ENCODE results near the gene BRAF. TPM values are rescaled to one million over a fixed set of nuclear protein-coding genes. Genes with fewer than 3 reads are reported as not detected.

Gene BRAF
- total RNA-seq, 4 donors from 2014 or later: 37.1 to 56.9 (median 45.3) TPM

DNA sequence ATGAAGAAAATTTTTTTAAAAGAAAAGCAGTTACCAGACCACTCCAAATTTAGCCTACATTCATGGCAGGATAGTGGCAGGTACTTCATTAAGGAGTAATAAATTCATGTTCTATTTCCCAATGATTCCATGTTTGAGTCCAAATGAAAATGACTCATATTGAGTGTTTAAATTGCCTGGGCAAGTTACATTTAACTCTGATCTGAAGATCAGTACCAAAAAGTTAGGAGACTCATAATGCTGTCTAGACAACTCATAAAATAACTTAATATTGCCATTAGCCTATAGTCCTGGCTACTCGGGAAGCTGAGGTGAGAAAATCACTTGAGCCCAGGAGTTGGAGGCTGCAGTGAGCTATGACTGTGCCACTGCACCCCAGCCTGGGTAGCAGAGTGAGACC lies 13.0 kb downstream of the BRAF start:
- TF ChIP-seq, protein P1, sequence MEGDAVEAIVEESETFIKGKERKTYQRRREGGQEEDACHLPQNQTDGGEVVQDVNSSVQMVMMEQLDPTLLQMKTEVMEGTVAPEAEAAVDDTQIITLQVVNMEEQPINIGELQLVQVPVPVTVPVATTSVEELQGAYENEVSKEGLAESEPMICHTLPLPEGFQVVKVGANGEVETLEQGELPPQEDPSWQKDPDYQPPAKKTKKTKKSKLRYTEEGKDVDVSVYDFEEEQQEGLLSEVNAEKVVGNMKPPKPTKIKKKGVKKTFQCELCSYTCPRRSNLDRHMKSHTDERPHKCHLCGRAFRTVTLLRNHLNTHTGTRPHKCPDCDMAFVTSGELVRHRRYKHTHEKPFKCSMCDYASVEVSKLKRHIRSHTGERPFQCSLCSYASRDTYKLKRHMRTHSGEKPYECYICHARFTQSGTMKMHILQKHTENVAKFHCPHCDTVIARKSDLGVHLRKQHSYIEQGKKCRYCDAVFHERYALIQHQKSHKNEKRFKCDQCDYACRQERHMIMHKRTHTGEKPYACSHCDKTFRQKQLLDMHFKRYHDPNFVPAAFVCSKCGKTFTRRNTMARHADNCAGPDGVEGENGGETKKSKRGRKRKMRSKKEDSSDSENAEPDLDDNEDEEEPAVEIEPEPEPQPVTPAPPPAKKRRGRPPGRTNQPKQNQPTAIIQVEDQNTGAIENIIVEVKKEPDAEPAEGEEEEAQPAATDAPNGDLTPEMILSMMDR (IDR thresholded peaks at IDR 0.05; ENCODE audit: low read depth): no peak

DNA sequence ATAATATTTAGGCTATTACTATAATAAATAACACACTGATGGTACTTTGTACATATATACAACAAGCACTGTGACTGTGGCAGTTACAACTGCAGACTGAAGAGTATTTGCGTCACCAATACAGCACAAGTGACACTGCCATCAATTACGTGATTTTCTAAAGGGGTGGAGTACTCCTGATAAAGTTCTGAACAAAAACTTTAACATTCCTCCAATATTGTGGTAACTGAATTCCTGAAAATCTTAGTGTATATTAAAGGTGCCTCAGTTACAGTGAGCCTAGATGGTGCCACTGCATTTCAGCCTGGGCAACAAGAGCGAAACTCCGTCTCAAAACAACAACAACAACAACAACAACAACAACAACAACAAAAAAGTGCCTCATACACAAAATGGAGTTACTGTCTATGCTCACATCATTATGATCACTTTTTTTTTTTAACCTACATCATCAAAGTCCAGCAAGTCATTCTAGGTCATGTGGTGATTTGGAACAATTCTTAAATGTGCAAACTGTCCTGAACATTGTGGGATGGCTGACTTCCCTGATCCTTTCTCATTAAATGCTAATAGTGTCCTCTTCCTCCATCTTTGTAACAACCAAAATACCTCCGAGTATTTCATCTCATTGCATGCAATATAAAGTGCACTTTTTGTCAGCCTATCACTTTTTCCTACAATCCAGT lies 15.1 kb downstream of the BRAF start:
- TF ChIP-seq, protein P1 (IDR thresholded peaks at IDR 0.05; ENCODE audit: low read depth): no peak

DNA sequence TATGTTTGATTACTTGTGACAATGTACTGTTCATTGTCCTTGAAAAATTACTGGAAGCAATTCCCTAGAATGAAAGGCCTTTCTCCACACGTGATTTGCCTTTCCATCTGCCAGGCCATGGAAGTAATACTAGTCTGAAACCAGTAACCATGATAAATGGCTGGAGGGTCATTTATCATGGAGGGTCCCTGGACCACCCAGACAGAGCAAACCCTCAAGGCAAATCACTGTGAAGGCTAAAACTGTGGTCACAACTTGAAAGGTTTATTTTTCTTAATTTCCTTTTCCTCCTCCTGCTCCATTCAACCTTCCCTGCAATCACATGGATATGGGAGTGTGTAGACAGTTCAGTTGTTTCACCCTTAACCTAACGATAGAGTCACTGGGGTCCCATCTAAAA lies 16.4 kb downstream of the BRAF start:
- TF ChIP-seq, protein P1 (IDR thresholded peaks at IDR 0.05; ENCODE audit: low read depth): no peak

DNA sequence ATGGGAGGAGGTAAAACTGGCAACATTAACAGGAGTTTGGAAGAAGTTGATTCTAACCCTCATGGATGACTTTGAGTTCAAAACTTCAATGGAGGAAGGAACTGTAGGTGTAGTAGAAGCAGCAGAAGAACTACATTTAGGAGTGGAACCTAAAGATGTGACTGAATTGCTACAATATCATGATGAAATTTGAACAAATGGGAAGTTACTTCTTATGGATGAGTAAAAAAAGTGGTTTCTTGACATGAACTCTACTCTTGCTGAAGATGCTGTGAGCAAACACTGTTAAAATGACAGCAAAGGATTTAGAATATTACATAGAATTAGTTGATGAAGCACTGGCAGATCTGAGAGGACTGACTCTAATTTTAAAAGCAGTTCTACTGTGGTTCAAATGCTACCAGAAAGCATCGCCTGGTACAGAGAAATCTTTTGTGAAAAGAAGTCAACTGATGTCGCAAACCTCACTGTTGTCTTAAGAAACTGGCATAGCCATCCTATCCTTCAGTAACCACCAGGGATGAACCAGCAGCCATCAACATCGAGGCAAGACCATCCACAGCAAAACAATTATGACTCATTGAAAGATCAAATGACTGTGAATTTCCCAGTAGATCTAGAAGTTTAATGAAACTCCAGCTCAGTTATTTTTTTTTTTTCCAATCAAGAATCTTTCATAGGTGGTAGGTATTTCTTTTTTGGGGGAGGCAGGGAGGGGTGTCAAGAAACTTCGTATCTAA lies 20.8 kb downstream of the BRAF start:
- TF ChIP-seq, protein P1 (IDR thresholded peaks at IDR 0.05; ENCODE audit: low read depth): no peak

DNA sequence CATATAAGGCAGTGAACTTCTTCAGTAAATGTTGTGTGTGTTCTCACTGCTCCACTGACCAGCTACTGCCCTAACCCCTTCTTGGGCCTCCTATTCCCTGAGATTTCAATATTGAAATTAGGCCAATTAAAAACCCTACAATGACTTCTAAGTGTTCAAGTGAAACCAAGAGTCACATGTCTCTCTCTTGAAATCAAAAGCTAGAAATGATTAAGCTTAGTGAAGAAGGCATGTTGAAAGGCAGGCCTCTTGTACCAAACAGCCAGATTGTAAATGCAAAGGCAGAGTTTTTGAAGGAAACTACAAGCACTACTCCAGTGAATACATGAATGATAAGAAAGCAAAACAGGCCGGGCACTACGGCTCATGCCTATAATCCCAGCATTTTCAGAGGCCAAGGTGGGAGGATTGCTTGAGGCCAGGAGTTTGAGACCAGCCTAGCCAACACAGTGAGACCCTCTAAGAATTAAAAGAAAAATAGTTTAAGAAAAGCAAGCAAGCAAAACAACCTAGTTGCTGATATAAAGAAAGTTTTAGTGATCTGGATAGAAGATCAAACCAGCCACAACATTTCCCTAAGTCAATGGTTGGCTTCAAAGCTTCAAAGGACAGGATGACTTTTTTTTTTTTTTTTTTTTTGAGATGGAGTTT lies 22.3 kb downstream of the BRAF start:
- TF ChIP-seq, protein P1 (IDR thresholded peaks at IDR 0.05; ENCODE audit: low read depth): no peak

DNA sequence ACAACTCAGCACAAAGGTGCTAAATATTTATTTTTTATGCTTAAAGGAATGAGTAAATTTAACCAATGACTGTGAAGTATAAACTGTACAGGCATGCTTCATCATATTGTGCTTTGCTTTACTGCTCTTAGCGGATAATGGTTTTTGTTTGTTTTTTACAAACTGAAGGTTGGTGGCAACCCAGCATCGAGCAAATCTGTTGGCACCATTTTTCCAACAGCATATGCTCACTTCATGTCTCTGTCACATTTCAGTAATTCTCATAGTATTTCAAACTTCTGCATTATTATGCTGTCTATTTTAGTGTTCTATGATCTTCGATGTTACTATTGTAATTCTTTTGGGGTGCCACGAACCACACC lies 22.8 kb downstream of the BRAF start:
- TF ChIP-seq, protein P1 (IDR thresholded peaks at IDR 0.05; ENCODE audit: low read depth): no peak

DNA sequence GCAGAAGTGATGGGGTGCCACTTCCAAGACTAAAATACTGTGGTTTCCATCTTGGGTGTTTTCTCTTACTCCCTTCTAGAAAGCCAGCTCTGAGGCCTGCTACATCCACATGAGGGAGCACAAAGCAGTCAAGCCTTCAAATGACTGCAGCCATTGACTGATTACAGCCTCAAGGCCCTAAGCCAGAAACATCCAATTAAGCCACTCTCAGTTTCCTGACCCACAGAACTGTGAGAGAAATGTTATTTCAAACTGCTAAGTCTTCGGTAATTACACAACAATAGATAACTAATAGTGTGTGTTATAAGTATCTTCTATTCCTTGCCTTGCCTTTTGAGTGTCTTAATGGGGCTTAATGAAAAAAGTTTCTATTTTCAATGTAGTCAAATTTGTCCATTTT lies 24.8 kb downstream of the BRAF start:
- TF ChIP-seq, protein P1 (IDR thresholded peaks at IDR 0.05; ENCODE audit: low read depth): no peak
